H9 (cell line): ENCODE measurements around the gene INSL3. TPM values are rescaled to one million over a fixed set of nuclear protein-coding genes. Genes with fewer than 3 reads are reported as not detected.

Experiments used
- DNase-seq: peaks from one replicate; pipeline ENCODE4 v3.0.0-alpha.2; 2017
- H2AFZ ChIP-seq: one replicate; pipeline ENCODE4 v1.6.1; 2013; ENCODE audit warnings: mild to moderate bottlenecking, low read length, control low read depth, moderate library complexity
- H2AK5ac ChIP-seq: 2 replicates; pipeline ENCODE4 v1.6.1; 2013; ENCODE audit warnings: low read length, control low read depth, mixed read lengths; ENCODE audit not compliant: insufficient read length
- H2BK120ac ChIP-seq: one replicate; pipeline ENCODE4 v1.6.1; 2013; ENCODE audit warnings: low read depth, mild to moderate bottlenecking, low read length, control low read depth, inconsistent platforms; ENCODE audit not compliant: poor library complexity, severe bottlenecking
- H2BK12ac ChIP-seq: 2 replicates; pipeline ENCODE4 v1.6.1; 2013; ENCODE audit warnings: low read length, control low read depth, mixed read lengths, low read depth; ENCODE audit not compliant: insufficient read length
- H2BK15ac ChIP-seq: 2 replicates; pipeline ENCODE4 v1.6.1; 2013; ENCODE audit warnings: low read depth, low read length, control low read depth
- H2BK20ac ChIP-seq: one replicate; pipeline ENCODE4 v1.6.1; 2013; ENCODE audit warnings: low read depth, mild to moderate bottlenecking, low read length, control low read depth, inconsistent platforms; ENCODE audit not compliant: poor library complexity, severe bottlenecking
- H2BK5ac ChIP-seq: 2 replicates; pipeline ENCODE4 v1.6.1; 2013; ENCODE audit warnings: low read length, control low read depth, mixed read lengths; ENCODE audit not compliant: insufficient read length
- H3K14ac ChIP-seq: 2 replicates; pipeline ENCODE4 v1.6.1; 2013; ENCODE audit warnings: low read length, control low read depth; ENCODE audit not compliant: insufficient read depth
- H3K18ac ChIP-seq: 2 replicates; pipeline ENCODE4 v1.6.1; 2013; ENCODE audit warnings: low read depth, mild to moderate bottlenecking, mixed read lengths, low read length, control low read depth; ENCODE audit not compliant: insufficient read length
- H3K23ac ChIP-seq: 2 replicates; pipeline ENCODE4 v1.6.1; 2013; ENCODE audit warnings: low read length, control low read depth, mixed read lengths, low read depth; ENCODE audit not compliant: insufficient read length
- H3K23me2 ChIP-seq: 2 replicates; pipeline ENCODE4 v1.6.1; 2013; ENCODE audit warnings: low read depth, mild to moderate bottlenecking, mixed read lengths, low read length, control low read depth; ENCODE audit not compliant: insufficient read length, poor library complexity, severe bottlenecking
- H3K27ac ChIP-seq: 2 replicates; pipeline ENCODE4 v1.5.1; 2013; ENCODE audit warnings: low read length, control low read depth, mixed read lengths, low read depth; ENCODE audit not compliant: insufficient read length
- H3K27me3 ChIP-seq: 2 replicates; pipeline ENCODE4 v1.6.1; 2013; ENCODE audit warnings: low read length, control low read depth, inconsistent platforms; ENCODE audit not compliant: insufficient read depth
- H3K4ac ChIP-seq: 2 replicates; pipeline ENCODE4 v1.6.1; 2013; ENCODE audit warnings: low read depth, mild to moderate bottlenecking, control low read depth, inconsistent platforms, low read length, moderate library complexity
- H3K4me1 ChIP-seq: 2 replicates; pipeline ENCODE4 v1.6.1; 2013; ENCODE audit warnings: low read length, control low read depth, inconsistent platforms; ENCODE audit not compliant: insufficient read depth
- H3K4me2 ChIP-seq: 2 replicates; pipeline ENCODE4 v1.6.1; 2013; ENCODE audit warnings: low read length, control low read depth, mixed read lengths; ENCODE audit not compliant: insufficient read length, insufficient read depth
- H3K56ac ChIP-seq: 2 replicates; pipeline ENCODE4 v1.6.1; 2013; ENCODE audit warnings: low read depth, mild to moderate bottlenecking, mixed read lengths, low read length, control low read depth; ENCODE audit not compliant: insufficient read length
- H3K79me1 ChIP-seq: 2 replicates; pipeline ENCODE4 v1.6.1; 2013; ENCODE audit warnings: low read depth, mild to moderate bottlenecking, moderate library complexity, low read length, control low read depth, inconsistent platforms; ENCODE audit not compliant: insufficient read depth, poor library complexity, severe bottlenecking
- H3K79me2 ChIP-seq: 2 replicates; pipeline ENCODE4 v1.6.1; 2013; ENCODE audit warnings: low read length, control low read depth, inconsistent platforms; ENCODE audit not compliant: insufficient read depth
- H3K9ac ChIP-seq: 2 replicates; pipeline ENCODE4 v1.6.1; 2013; ENCODE audit warnings: low read length, control low read depth, mixed read lengths; ENCODE audit not compliant: insufficient read length; ENCODE audit errors: extremely low read depth
- H3K9me3 ChIP-seq: one replicate; pipeline ENCODE4 v1.6.1; 2013; ENCODE audit warnings: low read depth, low read length, inconsistent platforms; ENCODE audit not compliant: control insufficient read depth
- H3T11ph ChIP-seq: one replicate; pipeline ENCODE4 v1.6.1; 2013; ENCODE audit warnings: mild to moderate bottlenecking, low read length, control low read depth, inconsistent platforms
- H4K20me1 ChIP-seq: one replicate; pipeline ENCODE4 v1.6.1; 2013; ENCODE audit not compliant: control insufficient read depth, insufficient read length, insufficient read depth
- H4K5ac ChIP-seq: 2 replicates; pipeline ENCODE4 v1.6.1; 2013; ENCODE audit warnings: low read depth, mild to moderate bottlenecking, mixed read lengths, low read length, control low read depth; ENCODE audit not compliant: insufficient read length
- H4K8ac ChIP-seq: replicated peaks from 2 replicates; pipeline ENCODE4 v1.6.1; 2013; ENCODE audit warnings: low read length, control low read depth, mixed read lengths, low read depth; ENCODE audit not compliant: insufficient read length
- H4K91ac ChIP-seq: 2 replicates; pipeline ENCODE4 v1.6.1; 2013; ENCODE audit warnings: low read depth, mild to moderate bottlenecking, moderate library complexity, mixed read lengths, low read length, control low read depth; ENCODE audit not compliant: insufficient read length
- H3K27ac Mint-ChIP-seq, 3 experiments: 2 replicates in 2 of 3; 3 replicates in 1 of 3; pipeline ENCODE4 v1.8.0; 2020 to 2021; ENCODE audit warnings: mixed read lengths in 3 of 3, mild to moderate bottlenecking in 1 of 3, moderate library complexity in 1 of 3
- H3K27me3 Mint-ChIP-seq: 2 replicates; pipeline ENCODE4 v1.8.0; 2021; ENCODE audit warnings: low read depth, mild to moderate bottlenecking, moderate library complexity, mixed read lengths
- H3K36me3 Mint-ChIP-seq, 3 experiments: 2 replicates in 2 of 3; 3 replicates in 1 of 3; pipeline ENCODE4 v1.8.0; 2020 to 2021; ENCODE audit warnings: low read depth in 3 of 3, mixed read lengths in 3 of 3; ENCODE audit not compliant: insufficient read depth in 1 of 3
- H3K4me1 Mint-ChIP-seq, 2 experiments: 2 replicates each; pipeline ENCODE4 v1.8.0; 2020; ENCODE audit warnings: mixed read lengths in 2 of 2
- H3K4me3 Mint-ChIP-seq, 2 experiments: 2 replicates in 1 of 2; 3 replicates in 1 of 2; pipeline ENCODE4 v1.8.0; 2020 to 2021; ENCODE audit warnings: mild to moderate bottlenecking in 2 of 2, mixed read lengths in 2 of 2, moderate library complexity in 1 of 2
- H3K9me3 Mint-ChIP-seq, 2 experiments: 2 replicates in 1 of 2; 3 replicates in 1 of 2; pipeline ENCODE4 v1.8.0; 2020; ENCODE audit warnings: mild to moderate bottlenecking in 2 of 2, mixed read lengths in 2 of 2, moderate library complexity in 1 of 2
- CTCF ChIP-seq: fragments of 200-600 bp; sonication (generic); conservative IDR thresholded peaks from 3 replicates; pipeline ENCODE4 v1.8.0; 2021; ENCODE audit warnings: antibody characterized with exemption, mild to moderate bottlenecking
- WGBS: extraction: QIAGEN DNeasy Blood & Tissue Kit; methylation state at CpG from one replicate; pipeline ENCODE4 v1.1.7; 2013; ENCODE audit warnings: missing lambda C conversion rate, low lambda C conversion rate, mixed read lengths; ENCODE audit not compliant: insufficient read length; ENCODE audit errors: extremely low coverage; 5-methylcytosine and 5-hydroxymethylcytosine counted together
- total RNA-seq: library from RNA; stranded (reverse); gene quantifications from 2 replicates; pipeline ENCODE4 v1.2.1, GENCODE V29; 2021

The INSL3 gene
- total RNA-seq, 1 experiment from 2014 or later, result 0.63 TPM

GRCh38 chr19:17805427-17805826 lies 15.9 kb downstream of the INSL3 start:
- no peaks in the 10 kb centered on the region for H3K4me1 Mint-ChIP-seq
- no peak overlapping the region for H3K4ac ChIP-seq
- no peaks in the 10 kb centered on the region for H3K36me3 Mint-ChIP-seq
- H3K79me1 ChIP-seq, result no peaks in the 10 kb centered on the region
- no peaks in the 10 kb centered on the region for H3K9me3 ChIP-seq
- H4K20me1 ChIP-seq, result no peaks in the 10 kb centered on the region
- no peak overlapping the region; a peak in 1 of 7 replicates for H3K27ac Mint-ChIP-seq
- H2AFZ ChIP-seq, result no peak overlapping the region
- H3K27ac ChIP-seq, result no peak overlapping the region
- no peak overlapping the region for H3T11ph ChIP-seq
- H3K4me1 ChIP-seq, result no peaks in the 10 kb centered on the region
- H3K27me3 ChIP-seq, result no peaks in the 10 kb centered on the region
- no peak overlapping the region for H3K4me3 Mint-ChIP-seq
- no peak overlapping the region for H2BK120ac ChIP-seq
- no peaks in the 10 kb centered on the region for H3K23me2 ChIP-seq
- no peak overlapping the region for H2BK20ac ChIP-seq
- no peaks in the 10 kb centered on the region; the same call in 1 of the 2 replicates for H3K27me3 Mint-ChIP-seq
- H4K5ac ChIP-seq, result no peak overlapping the region
- WGBS, result no CpG with 5 or more reads among the region's 4 CpGs
- no peak overlapping the region for H4K91ac ChIP-seq
- H2BK15ac ChIP-seq, result no peak overlapping the region
- no peak overlapping the region for H3K4me2 ChIP-seq
- no peak overlapping the region for H3K14ac ChIP-seq
- H4K8ac ChIP-seq, result no peak overlapping the region
- no peak for DNase-seq
- no peak overlapping the region for H3K23ac ChIP-seq
- no peaks in the 10 kb centered on the region for H3K79me2 ChIP-seq
- H3K9ac ChIP-seq, result no peak overlapping the region
- no peak overlapping the region for H2BK5ac ChIP-seq
- no peak overlapping the region for H3K18ac ChIP-seq
- H2BK12ac ChIP-seq, result no peak overlapping the region
- H2AK5ac ChIP-seq, result no peak overlapping the region
- no peak overlapping the region for H3K56ac ChIP-seq
- TF ChIP-seq CTCF, result no peak
- H3K9me3 Mint-ChIP-seq, result no peaks in the 10 kb centered on the region; a peak in 1 of 5 replicates
